ENCODE measurements around the gene FAM120B.

Gene FAM120B

DNA sequence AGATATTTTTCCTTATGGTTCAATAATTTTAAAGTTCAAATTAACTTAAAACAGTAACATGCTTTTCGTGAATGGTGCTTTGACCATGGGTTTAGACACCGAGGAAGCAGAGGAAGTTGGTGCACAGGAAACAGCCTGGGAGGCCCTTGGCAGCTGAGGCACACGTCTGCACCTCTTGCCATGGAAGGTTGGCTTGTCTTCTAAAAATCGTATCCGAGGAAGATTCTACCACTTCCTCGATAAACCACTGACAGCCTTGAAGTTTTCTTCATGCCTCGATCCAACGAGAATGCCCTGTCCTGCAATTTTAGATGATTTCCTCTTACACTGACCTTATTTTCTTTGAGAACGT lies 27.8 kb upstream of the FAM120B start:
- no peak overlapping the region for H3K4me3 ChIP-seq (ENCODE audit: low read depth, low read length)
- no peak for DNase-seq (ENCODE audit: low read depth, low spot score)
- in situ Hi-C loops (cut with HindIII; ENCODE audit: low sequenced_read_pairs): no loop called here
- TF ChIP-seq, protein P1, sequence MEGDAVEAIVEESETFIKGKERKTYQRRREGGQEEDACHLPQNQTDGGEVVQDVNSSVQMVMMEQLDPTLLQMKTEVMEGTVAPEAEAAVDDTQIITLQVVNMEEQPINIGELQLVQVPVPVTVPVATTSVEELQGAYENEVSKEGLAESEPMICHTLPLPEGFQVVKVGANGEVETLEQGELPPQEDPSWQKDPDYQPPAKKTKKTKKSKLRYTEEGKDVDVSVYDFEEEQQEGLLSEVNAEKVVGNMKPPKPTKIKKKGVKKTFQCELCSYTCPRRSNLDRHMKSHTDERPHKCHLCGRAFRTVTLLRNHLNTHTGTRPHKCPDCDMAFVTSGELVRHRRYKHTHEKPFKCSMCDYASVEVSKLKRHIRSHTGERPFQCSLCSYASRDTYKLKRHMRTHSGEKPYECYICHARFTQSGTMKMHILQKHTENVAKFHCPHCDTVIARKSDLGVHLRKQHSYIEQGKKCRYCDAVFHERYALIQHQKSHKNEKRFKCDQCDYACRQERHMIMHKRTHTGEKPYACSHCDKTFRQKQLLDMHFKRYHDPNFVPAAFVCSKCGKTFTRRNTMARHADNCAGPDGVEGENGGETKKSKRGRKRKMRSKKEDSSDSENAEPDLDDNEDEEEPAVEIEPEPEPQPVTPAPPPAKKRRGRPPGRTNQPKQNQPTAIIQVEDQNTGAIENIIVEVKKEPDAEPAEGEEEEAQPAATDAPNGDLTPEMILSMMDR (IDR thresholded peaks at IDR 0.05; ENCODE audit: low read depth, low read length): no peak

- no peak for DNase-seq (ENCODE audit: low read depth, low spot score)
- H3K4me3 ChIP-seq (ENCODE audit: low read depth, low read length): no peak overlapping the region
- TF ChIP-seq, protein P1 (IDR thresholded peaks at IDR 0.05; ENCODE audit: low read depth, low read length): no peak
- in situ Hi-C loops (cut with HindIII; ENCODE audit: low sequenced_read_pairs): no loop called here
Measured at GRCh38 chr6:170279426-170279825, 27.1 kb upstream of the FAM120B start.

GRCh38 chr6:170279977-170280688 lies 26.4 kb upstream of the FAM120B start:
- in situ Hi-C loops (cut with HindIII; ENCODE audit: low sequenced_read_pairs): no loop called here
- no peak overlapping the region for H3K4me3 ChIP-seq (ENCODE audit: low read depth, low read length)
- TF ChIP-seq, protein P1 (IDR thresholded peaks at IDR 0.05; ENCODE audit: low read depth, low read length): no peak
- DNase-seq (ENCODE audit: low read depth, low spot score): no peak

GRCh38 chr6:170280689-170281045 lies 25.9 kb upstream of the FAM120B start:
- no peak for DNase-seq (ENCODE audit: low read depth, low spot score)
- in situ Hi-C loops (cut with HindIII; ENCODE audit: low sequenced_read_pairs): no loop called here
- no peak overlapping the region for H3K4me3 ChIP-seq (ENCODE audit: low read depth, low read length)
- TF ChIP-seq, protein P1 (IDR thresholded peaks at IDR 0.05; ENCODE audit: low read depth, low read length): no peak

DNA sequence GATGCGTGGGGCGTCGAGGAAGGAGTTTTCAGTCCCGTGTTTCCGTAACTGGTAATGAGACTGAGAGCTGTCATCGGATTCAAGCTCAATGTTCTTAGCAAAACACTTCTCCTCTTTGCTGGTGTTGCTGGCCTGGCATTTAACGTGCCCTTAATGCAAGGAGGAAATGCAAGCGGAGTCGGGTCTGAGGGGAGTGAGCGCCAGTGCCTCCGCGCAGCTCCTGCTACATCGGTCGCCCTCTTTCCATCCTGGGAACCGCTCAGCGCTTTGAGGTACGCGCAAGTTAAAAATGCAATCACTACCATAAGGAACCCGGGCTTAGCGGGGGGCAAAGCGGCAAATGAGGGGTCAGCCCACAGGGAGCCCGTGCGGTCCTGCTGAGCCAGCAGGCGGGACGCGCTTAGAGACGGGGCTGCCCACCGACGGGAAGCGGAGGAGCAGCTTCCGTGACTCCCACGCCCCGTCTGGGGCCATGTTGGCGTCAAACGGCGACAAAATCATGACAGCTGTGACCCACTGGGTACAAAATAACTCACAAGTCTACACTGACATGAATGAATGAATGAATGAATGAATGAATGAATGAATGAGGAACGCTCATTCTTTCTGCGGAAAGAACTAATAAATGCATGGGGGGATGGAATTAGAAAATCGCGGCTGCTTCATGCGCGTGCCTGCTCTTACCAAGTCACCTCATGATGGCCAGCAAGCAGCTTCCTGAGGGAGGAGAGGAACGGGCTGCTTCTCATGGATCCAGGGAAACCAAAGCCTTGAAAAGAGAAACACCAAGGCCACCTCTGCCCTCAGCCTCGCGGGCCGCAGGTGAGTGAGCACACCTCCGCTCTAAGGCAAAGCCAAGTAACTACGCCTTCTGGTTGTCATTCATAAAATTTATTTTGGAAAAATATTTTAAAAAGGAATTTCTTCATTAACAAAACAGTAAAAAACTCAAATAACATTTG lies 24.9 kb upstream of the FAM120B start:
- TF ChIP-seq, protein P1 (IDR thresholded peaks at IDR 0.05; ENCODE audit: low read depth, low read length): no peak
- in situ Hi-C loops (cut with HindIII; ENCODE audit: low sequenced_read_pairs): no loop called here
- no peak for DNase-seq (ENCODE audit: low read depth, low spot score)

GRCh38 chr6:170282512-170283158 lies 23.9 kb upstream of the FAM120B start:
- TF ChIP-seq, protein P1 (IDR thresholded peaks at IDR 0.05; ENCODE audit: low read depth, low read length): no peak
- no peak for DNase-seq (ENCODE audit: low read depth, low spot score)
- in situ Hi-C loops (cut with HindIII; ENCODE audit: low sequenced_read_pairs): no loop called here
- no peak overlapping the region for H3K4me3 ChIP-seq (ENCODE audit: low read depth, low read length)

More for the DNA sequence above, 24.9 kb upstream of the FAM120B start:
- no peak overlapping the region for H3K4me3 ChIP-seq (ENCODE audit: low read depth, low read length)

Measured in astrocyte of the spinal cord (primary cell).